ENCODE data around the gene CTDP1. TPM values are rescaled to one million over a fixed set of nuclear protein-coding genes. Genes with fewer than 3 reads are reported as not detected.
"Not testable (repeated sequence)": the region's sequence is repeated elsewhere in the genome, so short reads cannot be mapped to it uniquely, and the experiment has no call there.

CTDP1 gene
- total RNA-seq, 1 donor from 2014 or later, result 23.9 TPM

DNA sequence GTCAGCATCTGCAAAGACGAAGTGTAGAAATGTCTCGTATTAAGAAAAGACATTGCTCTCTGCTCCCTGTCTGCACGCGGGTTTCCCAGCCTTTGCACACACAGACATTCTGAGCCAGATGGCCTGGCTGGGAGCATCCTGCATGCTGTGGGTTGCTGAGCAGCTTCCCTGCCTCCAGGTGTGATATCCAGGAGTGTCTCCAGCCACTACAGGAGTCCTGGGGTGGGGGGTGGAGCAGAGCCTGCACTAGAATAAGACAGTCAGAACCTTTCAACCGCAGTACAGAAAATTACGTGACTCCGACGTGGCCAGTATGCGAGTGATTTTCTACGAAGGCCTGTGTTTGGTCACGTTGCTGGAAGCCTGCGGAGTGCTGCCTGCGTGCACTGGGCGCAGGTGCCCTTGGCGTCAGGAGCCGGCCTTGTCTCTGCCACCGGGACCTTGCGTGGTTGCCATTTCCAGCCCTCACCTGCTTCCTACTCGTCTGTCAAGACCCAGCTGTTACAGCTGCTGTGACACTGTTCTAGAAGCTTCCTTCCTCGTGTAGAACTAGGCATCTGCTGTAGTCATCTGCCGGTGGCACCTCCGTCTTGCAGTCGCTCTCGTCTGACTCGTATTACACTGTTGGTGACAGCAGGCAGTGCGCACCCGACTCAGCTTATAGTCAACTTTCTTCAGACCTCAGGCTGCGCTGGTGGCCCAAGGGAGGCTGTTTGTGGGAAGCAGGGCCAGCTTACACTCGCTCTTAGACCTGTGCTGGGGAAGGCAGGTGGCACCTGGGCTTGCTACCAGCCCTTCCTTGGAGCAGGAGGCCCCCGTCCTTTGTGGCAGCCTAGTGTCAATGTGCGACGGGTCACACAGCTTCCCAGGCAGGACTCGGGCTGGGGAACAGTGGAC, 11.2 kb downstream of the CTDP1 start:
- H3K4me3 Mint-ChIP-seq (ENCODE audit: low read depth), result no peak overlapping the region
- DNase-seq (ENCODE audit: low spot score, unreplicated experiment), result no peak
- TF ChIP-seq, protein P1, sequence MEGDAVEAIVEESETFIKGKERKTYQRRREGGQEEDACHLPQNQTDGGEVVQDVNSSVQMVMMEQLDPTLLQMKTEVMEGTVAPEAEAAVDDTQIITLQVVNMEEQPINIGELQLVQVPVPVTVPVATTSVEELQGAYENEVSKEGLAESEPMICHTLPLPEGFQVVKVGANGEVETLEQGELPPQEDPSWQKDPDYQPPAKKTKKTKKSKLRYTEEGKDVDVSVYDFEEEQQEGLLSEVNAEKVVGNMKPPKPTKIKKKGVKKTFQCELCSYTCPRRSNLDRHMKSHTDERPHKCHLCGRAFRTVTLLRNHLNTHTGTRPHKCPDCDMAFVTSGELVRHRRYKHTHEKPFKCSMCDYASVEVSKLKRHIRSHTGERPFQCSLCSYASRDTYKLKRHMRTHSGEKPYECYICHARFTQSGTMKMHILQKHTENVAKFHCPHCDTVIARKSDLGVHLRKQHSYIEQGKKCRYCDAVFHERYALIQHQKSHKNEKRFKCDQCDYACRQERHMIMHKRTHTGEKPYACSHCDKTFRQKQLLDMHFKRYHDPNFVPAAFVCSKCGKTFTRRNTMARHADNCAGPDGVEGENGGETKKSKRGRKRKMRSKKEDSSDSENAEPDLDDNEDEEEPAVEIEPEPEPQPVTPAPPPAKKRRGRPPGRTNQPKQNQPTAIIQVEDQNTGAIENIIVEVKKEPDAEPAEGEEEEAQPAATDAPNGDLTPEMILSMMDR (IDR thresholded peaks at IDR 0.05; ENCODE audit: unreplicated experiment), result no peak
- no peaks in the 10 kb centered on the region for H3K4me1 Mint-ChIP-seq (ENCODE audit: low read depth)
- peak overlapping the region; percentile 45 for H3K27ac Mint-ChIP-seq
- no peaks in the 10 kb centered on the region for H3K36me3 Mint-ChIP-seq (ENCODE audit: insufficient read depth)
- H3K9me3 Mint-ChIP-seq (ENCODE audit: low read depth), result no peaks in the 10 kb centered on the region
- H3K27me3 Mint-ChIP-seq, result no peaks in the 10 kb centered on the region

DNA sequence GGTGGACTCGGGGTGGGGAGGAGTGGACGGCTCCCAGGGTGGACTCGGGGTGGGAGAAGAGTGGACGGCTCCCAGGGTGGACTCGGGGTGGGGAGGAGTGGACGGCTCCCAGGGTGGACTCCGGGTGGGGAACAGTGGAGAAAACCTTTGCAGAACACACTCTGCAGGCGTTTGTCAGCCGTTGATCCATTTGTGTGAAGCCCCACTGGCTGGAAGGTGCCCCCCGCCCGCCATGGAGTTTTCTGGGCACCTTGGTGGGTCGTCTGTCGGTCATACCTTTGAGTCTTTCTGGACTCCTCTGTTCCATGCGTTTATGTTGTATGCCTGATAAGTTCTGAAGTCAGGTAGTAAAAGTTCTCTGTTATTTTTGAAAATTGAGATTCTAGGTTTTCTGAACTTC, 12.5 kb downstream of the CTDP1 start:
- Mint-ChIP-seq H3K4me3 (ENCODE audit: low read depth) (no peak overlapping the region), H3K27ac (peak overlapping the region; percentile 79), H3K9me3 (ENCODE audit: low read depth) (no peaks in the 10 kb centered on the region), H3K4me1 (ENCODE audit: low read depth) (no peaks in the 10 kb centered on the region), H3K36me3 (ENCODE audit: insufficient read depth) (no peaks in the 10 kb centered on the region), H3K27me3 (no peaks in the 10 kb centered on the region)
- TF ChIP-seq, protein P1 (IDR thresholded peaks at IDR 0.05; ENCODE audit: unreplicated experiment), result no peak
- no peak for DNase-seq (ENCODE audit: low spot score, unreplicated experiment)

DNA sequence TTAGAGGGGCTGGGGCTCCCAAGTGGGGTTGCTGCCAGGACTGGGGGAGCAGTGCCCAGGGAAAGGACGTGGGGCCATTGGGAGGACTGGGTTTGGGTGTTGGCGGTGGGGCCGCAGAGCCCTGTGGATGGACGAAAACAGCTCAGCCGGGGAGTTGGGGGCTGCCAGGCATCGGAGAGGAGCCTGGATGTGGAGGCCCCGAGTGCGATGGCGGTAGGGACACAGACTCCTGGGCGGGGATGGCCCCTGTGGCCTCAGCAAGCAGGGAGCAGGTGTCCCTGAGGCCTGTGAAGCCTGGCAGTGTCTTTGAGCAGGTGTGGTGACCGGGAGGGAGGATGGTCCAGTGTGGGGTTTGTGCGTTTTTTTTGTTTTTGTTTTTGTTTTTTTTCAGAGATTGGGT, 13.3 kb downstream of the CTDP1 start:
- Mint-ChIP-seq H3K36me3 (ENCODE audit: insufficient read depth) (peaks cover 3% of the 10 kb centered on the region), H3K9me3 (ENCODE audit: low read depth) (no peaks in the 10 kb centered on the region), H3K4me1 (ENCODE audit: low read depth) (no peaks in the 10 kb centered on the region), H3K27me3 (no peaks in the 10 kb centered on the region), H3K27ac (peak overlapping the region; percentile 79), H3K4me3 (ENCODE audit: low read depth) (no peak overlapping the region)
- TF ChIP-seq, protein P1 (IDR thresholded peaks at IDR 0.05; ENCODE audit: unreplicated experiment), result no peak
- no peak for DNase-seq (ENCODE audit: low spot score, unreplicated experiment)

DNA sequence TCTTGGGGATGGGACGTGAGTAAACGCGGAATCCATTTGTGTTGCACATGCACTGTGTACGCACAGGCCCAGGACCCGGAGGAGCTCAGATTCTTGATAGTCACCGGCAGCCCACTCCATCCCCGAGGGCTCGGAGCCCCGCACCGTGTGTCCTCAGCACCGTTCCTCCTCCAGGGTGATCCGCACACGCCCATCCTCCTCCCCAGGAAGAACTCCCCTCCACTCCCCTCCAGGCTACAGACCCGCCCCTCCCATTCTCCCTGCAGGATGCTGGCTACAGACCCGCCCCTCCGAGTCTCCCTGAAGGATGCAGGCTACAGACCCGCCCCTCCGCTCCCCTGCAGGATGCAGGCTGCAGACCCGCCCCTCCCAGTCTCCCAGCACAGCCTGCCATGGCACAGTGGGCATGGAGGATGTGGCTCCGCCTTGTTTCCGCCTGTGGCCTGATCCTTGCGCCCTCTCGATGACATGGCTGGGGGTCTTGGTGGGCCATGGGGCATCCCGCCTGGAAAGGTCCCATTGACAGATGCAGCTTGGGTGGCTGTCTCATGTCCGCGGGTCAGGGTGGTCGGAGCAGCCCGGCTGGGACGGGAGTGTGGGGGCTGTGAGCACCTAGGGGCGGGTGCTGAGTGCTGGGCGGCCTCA, 14.1 kb downstream of the CTDP1 start:
- no peaks in the 10 kb centered on the region for H3K4me1 Mint-ChIP-seq (ENCODE audit: low read depth)
- no peaks in the 10 kb centered on the region for H3K9me3 Mint-ChIP-seq (ENCODE audit: low read depth)
- no peaks in the 10 kb centered on the region for H3K27me3 Mint-ChIP-seq
- H3K27ac Mint-ChIP-seq, result no peak overlapping the region
- no peak for DNase-seq (ENCODE audit: low spot score, unreplicated experiment)
- peaks cover 7% of the 10 kb centered on the region for H3K36me3 Mint-ChIP-seq (ENCODE audit: insufficient read depth)
- H3K4me3 Mint-ChIP-seq (ENCODE audit: low read depth), result no peak overlapping the region
- TF ChIP-seq, protein P1 (IDR thresholded peaks at IDR 0.05; ENCODE audit: unreplicated experiment), result no peak

DNA sequence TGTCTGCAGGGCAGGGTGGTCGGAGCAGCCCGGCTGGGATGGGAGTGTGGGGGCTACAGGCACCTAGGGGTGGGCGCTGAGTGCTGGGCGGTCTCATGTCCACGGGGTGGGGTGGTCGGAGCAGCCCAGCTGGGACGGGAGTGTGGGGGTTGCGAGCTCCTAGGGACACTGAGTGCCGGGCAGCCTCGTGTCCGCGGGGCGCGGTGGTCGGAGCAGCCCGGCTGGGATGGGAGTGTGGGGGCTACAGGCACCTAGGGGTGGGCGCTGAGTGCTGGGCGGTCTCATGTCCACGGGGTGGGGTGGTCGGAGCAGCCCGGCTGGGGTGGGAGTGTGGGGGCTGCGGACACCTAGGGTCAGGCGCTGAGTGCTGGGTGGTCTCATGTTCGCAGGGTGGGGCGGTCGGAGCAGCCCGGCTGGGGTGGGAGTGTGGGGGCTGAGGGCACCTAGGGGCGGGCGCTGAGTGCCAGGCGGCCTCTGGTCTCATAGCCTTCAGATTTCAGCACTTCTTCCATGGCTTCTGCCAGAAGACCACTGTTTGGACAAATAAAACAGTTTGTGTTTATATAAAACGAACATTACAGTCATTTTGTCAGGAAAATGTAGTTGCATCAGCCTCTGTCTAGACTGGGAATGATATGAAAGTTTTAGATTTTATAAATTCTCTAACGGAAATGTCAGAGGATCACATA, 14.7 kb downstream of the CTDP1 start:
- not testable (repeated sequence) for H3K27ac Mint-ChIP-seq; DNase-seq (ENCODE audit: low spot score, unreplicated experiment); H3K9me3 Mint-ChIP-seq (ENCODE audit: low read depth); H3K4me3 Mint-ChIP-seq (ENCODE audit: low read depth); H3K4me1 Mint-ChIP-seq (ENCODE audit: low read depth); H3K36me3 Mint-ChIP-seq (ENCODE audit: insufficient read depth); H3K27me3 Mint-ChIP-seq

All from progenitor cell of endocrine pancreas (in vitro differentiated cells).